Neutrophil (primary cell): Measurements from ENCODE around the gene ARHGAP22.
A peak's percentile ranks its signal among the peaks of the same experiment; 100 is the strongest.

Source experiments
- H3K27ac ChIP-seq: fragments of 200-600 bp; sonication (generic); 2 replicates; pipeline ENCODE4 v1.5.1; 2016; ENCODE audit warnings: mild to moderate bottlenecking, moderate library complexity
- H3K27me3 ChIP-seq: fragments of 200-600 bp; sonication (generic); 2 replicates; pipeline ENCODE4 v1.6.0; 2016; ENCODE audit warnings: mild to moderate bottlenecking
- H3K36me3 ChIP-seq: fragments of 200-600 bp; sonication (generic); 2 replicates; pipeline ENCODE4 v1.5.1; 2017
- H3K4me1 ChIP-seq, 2 experiments: fragments of 200-600 bp in 1 of 2; sonication (generic) in 1 of 2; 1 replicate in 1 of 2; 2 replicates in 1 of 2; pipeline versions ENCODE4 v1.5.1 to v1.6.1; 2013 to 2016; ENCODE audit warnings: low read depth in 1 of 2, low read length in 1 of 2, mild to moderate bottlenecking in 1 of 2, moderate library complexity in 1 of 2; ENCODE audit not compliant: control insufficient read depth in 1 of 2, insufficient read depth in 1 of 2
- H3K4me3 ChIP-seq, 2 experiments: fragments of 200-600 bp in 1 of 2; sonication (generic) in 1 of 2; 1 replicate in 1 of 2; 2 replicates in 1 of 2; pipeline ENCODE4 v1.5.1; 2013 to 2016; ENCODE audit warnings: low read depth in 1 of 2, low read length in 1 of 2, mild to moderate bottlenecking in 1 of 2, moderate library complexity in 1 of 2
- H3K9me3 ChIP-seq: fragments of 200-600 bp; sonication (generic); 2 replicates; pipeline ENCODE4 v1.5.1; 2016
- CTCF ChIP-seq: fragments of 200-600 bp; sonication (generic); IDR thresholded peaks from 2 replicates; pipeline ENCODE4 v1.5.1; 2016; ENCODE audit warnings: antibody characterized with exemption

The ARHGAP22 gene

DNA sequence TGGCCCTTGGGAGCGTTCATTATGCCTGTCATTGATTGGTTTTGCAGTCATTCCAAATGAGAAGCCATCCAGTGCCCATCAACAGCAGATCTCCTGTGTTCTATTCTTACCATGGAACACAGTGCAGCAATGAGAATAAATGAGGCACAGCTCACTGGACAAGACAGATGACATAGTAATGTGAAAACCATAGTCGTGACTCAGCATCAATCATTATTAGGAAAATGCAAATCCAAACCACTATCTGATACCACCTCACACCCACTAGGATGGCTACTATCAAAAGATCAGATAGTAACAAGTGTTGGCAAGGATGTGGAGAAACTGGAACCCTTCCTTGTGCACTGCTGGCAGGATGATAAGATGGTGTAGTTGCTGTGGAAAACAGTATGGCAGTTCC, 144.7 kb downstream of the ARHGAP22 start:
- H3K4me1 ChIP-seq = peaks cover 9 to 16% of the 10 kb centered on the region in 2 experiments
- H3K9me3 ChIP-seq = no peaks in the 10 kb centered on the region
- H3K27ac ChIP-seq = no peak overlapping the region
- TF ChIP-seq CTCF = no peak
- no peak overlapping the region for H3K4me3 ChIP-seq
- H3K36me3 ChIP-seq = no peaks in the 10 kb centered on the region
- peaks cover 8% of the 10 kb centered on the region for H3K27me3 ChIP-seq

GRCh38 chr10:48459270-48460150, 145.4 kb downstream of the ARHGAP22 start:
- no peaks in the 10 kb centered on the region for H3K36me3 ChIP-seq
- no peak for TF ChIP-seq CTCF

DNA sequence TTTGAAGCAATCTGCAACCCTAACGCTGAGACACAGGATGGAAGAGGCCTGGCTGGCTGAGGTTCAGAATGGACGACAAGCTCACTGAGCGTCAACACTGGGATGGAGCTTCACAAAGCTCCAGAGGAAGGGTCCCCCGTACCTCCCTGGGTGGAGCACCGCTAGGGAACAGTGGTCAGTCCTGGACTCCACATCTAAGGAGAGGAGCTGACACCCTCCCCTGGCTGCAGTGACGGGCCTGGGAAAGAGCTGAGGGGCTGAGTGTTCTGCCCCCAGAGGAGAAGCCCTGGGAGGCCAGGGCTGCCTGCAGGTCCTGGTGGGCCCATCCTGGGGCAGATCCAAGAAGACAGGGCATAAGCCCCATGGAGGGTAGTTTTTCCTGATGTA, 146.2 kb downstream of the ARHGAP22 start:
- no peaks in the 10 kb centered on the region for H3K36me3 ChIP-seq
- H3K4me1 ChIP-seq = peaks cover 9 to 16% of the 10 kb centered on the region in 2 experiments
- TF ChIP-seq CTCF = no peak

More at GRCh38 chr10:48459270-48460150, 145.4 kb downstream of the ARHGAP22 start:
- H3K9me3 ChIP-seq = no peaks in the 10 kb centered on the region
- H3K4me1 ChIP-seq = peaks cover 9 to 16% of the 10 kb centered on the region in 2 experiments
- H3K27me3 ChIP-seq = peaks cover 1% of the 10 kb centered on the region
- H3K4me3 ChIP-seq = no peak overlapping the region
- H3K27ac ChIP-seq = no peak overlapping the region

DNA sequence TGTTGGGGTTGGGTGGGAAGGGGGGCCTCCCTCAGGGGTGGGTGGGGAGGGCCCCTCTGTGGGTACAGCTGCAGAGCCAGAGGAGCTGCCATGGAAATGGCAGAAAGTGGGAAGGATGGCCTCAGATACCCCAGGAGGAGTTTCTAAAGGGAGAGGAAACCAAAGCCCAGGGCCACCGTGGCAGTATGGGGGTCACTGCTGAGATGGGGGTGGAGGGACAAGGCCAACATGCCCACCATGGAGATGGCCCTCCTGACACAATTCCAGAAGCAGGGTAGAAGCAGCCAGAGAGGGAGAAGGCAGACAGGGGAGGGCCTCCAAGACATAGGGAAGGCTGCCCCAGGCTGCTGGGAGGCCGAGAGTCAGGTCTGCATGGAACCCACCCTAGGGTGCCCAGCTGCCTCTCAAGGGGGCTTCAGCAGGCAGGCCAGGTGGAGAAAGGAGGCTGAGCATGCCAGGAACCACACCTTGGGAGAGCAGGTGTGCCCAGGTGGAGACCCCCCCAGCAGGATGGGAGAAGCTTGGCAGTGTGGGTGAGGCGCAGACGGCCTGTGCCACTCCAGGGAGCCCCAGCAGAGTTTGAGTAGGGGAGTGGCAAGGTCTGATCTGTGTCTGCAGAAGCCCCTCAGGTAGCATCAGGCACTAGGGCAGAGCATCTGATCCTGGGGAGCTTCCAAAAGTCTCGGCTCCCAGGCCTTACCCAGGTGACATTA, 146.8 kb downstream of the ARHGAP22 start:
- no peaks in the 10 kb centered on the region for H3K27me3 ChIP-seq
- H3K36me3 ChIP-seq = no peaks in the 10 kb centered on the region
- no peak for TF ChIP-seq CTCF
- H3K4me1 ChIP-seq = peaks cover 9 to 16% of the 10 kb centered on the region in 2 experiments
- H3K9me3 ChIP-seq = no peaks in the 10 kb centered on the region
- H3K4me3 ChIP-seq = no peak overlapping the region
- H3K27ac ChIP-seq = no peak overlapping the region

More for the DNA sequence above, 146.2 kb downstream of the ARHGAP22 start:
- Histone ChIP-seq H3K4me3 (no peak overlapping the region), H3K27me3 (no peaks in the 10 kb centered on the region), H3K27ac (no peak overlapping the region), H3K9me3 (no peaks in the 10 kb centered on the region)

GRCh38 chr10:48456808-48457761, 147.8 kb downstream of the ARHGAP22 start:
- Histone ChIP-seq H3K27me3 (no peaks in the 10 kb centered on the region), H3K27ac (peak overlapping the region; percentile 23), H3K4me3 (peak overlapping the region; percentile 5 to 53), H3K4me1 (peaks cover 9 to 16% of the 10 kb centered on the region in 2 experiments), H3K36me3 (no peaks in the 10 kb centered on the region), H3K9me3 (no peaks in the 10 kb centered on the region)
- no peak for TF ChIP-seq CTCF
